ENCODE measurements around the gene NFIC.

The NFIC gene

GRCh38 chr19:3366753-3367627, 607 bp downstream of the NFIC start:
- 0% methylated on average over 58 to 64 of the region's 65 CpGs for WGBS, 2 experiments

DNA sequence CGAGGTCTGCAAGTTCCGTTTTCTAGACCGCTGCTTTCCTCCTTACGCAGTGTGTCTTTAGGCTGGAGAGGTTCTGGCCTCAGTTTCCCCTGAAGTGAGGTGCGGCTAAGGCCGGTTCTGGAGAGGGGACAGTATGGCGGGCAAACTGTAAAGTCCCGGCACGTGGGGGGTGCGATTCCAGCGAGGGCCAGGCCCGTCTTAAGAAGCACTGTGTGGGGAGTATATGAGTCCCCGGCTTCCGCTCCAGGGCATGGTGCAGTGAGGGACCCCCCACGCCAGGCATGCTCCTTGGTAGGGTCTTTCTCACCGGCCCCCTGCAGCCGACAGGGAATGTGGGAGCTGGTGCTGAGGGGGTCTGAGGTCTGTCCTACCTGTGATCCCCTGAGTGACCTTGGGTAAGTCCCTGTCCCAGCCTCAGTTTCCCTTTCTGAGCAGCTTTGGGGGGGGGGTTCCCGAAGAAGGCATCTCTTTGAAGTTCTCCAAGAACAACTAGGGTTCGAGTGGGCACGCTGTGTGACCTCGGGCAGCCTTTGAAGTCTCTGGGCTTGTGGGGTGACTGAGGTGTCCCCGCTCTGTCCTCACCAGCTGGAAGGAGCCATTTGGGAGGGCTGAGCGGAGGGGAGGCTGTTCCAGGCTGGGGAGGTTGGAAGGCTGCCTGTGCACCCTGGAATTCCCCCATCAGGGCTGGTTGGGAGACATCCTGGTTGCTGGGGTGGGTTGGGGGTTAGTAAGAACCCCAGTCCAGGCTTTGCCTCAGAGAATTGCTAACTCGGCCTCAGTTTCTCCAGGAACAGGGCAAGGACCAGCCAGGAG, 1.5 kb downstream of the NFIC start:
- Histone ChIP-seq H3K9me3 (ENCODE audit: control insufficient read depth, low read length) (no peaks in the 10 kb centered on the region), H3K27me3 (ENCODE audit: control insufficient read depth, insufficient read depth, low read length, poor library complexity, severe bottlenecking) (peaks cover 100% of the 10 kb centered on the region), H3K27ac (ENCODE audit: insufficient read depth, low read depth, low read length, poor library complexity, severe bottlenecking) (no peak overlapping the region), H3K36me3 (ENCODE audit: control insufficient read depth, insufficient read depth, low read length) (no peaks in the 10 kb centered on the region), H3K4me1 (ENCODE audit: control insufficient read depth, insufficient read depth, low read length) (peaks cover 18% of the 10 kb centered on the region), H3K4me3 (ENCODE audit: insufficient read depth, low read depth, low read length) (no peak overlapping the region)
- WGBS, 2 experiments = 14 to 16% methylated on average over 24 of the region's 24 CpGs

More at GRCh38 chr19:3366753-3367627, 607 bp downstream of the NFIC start:
- Histone ChIP-seq H3K36me3 (ENCODE audit: control insufficient read depth, insufficient read depth, low read length) (no peaks in the 10 kb centered on the region), H3K27me3 (ENCODE audit: control insufficient read depth, insufficient read depth, low read length, poor library complexity, severe bottlenecking) (peaks cover 100% of the 10 kb centered on the region), H3K4me1 (ENCODE audit: control insufficient read depth, insufficient read depth, low read length) (peaks cover 18% of the 10 kb centered on the region), H3K27ac (ENCODE audit: insufficient read depth, low read depth, low read length, poor library complexity, severe bottlenecking) (no peak overlapping the region), H3K4me3 (ENCODE audit: insufficient read depth, low read depth, low read length) (peak overlapping the region; percentile 29), H3K9me3 (ENCODE audit: control insufficient read depth, low read length) (no peaks in the 10 kb centered on the region)

DNA sequence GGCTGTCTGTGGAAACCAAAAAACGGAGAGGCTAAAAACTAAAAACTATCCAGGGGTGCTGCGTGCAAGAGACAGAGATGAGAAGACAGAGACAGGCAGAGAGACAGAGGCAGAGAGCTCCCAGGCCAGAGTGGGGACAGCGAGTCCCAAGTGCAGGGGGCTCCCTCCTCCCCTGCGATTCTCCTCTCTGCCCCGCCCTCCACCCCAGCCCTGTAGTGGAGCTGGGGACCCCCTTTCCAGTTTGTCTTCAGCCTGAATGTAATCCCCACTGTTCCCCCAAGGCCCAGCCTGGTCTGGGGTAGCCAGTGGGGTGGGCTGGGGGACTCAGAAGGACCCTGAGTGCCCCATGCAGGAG, 2.0 kb downstream of the NFIC start:
- Histone ChIP-seq H3K4me1 (ENCODE audit: control insufficient read depth, insufficient read depth, low read length) (peaks cover 18% of the 10 kb centered on the region), H3K36me3 (ENCODE audit: control insufficient read depth, insufficient read depth, low read length) (no peaks in the 10 kb centered on the region), H3K27me3 (ENCODE audit: control insufficient read depth, insufficient read depth, low read length, poor library complexity, severe bottlenecking) (peaks cover 94% of the 10 kb centered on the region), H3K4me3 (ENCODE audit: insufficient read depth, low read depth, low read length) (no peak overlapping the region), H3K9me3 (ENCODE audit: control insufficient read depth, low read length) (no peaks in the 10 kb centered on the region), H3K27ac (ENCODE audit: insufficient read depth, low read depth, low read length, poor library complexity, severe bottlenecking) (no peak overlapping the region)
- 12 to 14% methylated on average over 5 of the region's 5 CpGs for WGBS, 2 experiments

GRCh38 chr19:3368848-3369336, 2.5 kb downstream of the NFIC start:
- Histone ChIP-seq H3K27me3 (ENCODE audit: control insufficient read depth, insufficient read depth, low read length, poor library complexity, severe bottlenecking) (peaks cover 89% of the 10 kb centered on the region), H3K27ac (ENCODE audit: insufficient read depth, low read depth, low read length, poor library complexity, severe bottlenecking) (no peak overlapping the region), H3K4me1 (ENCODE audit: control insufficient read depth, insufficient read depth, low read length) (peaks cover 18% of the 10 kb centered on the region), H3K4me3 (ENCODE audit: insufficient read depth, low read depth, low read length) (no peak overlapping the region), H3K36me3 (ENCODE audit: control insufficient read depth, insufficient read depth, low read length) (no peaks in the 10 kb centered on the region), H3K9me3 (ENCODE audit: control insufficient read depth, low read length) (no peaks in the 10 kb centered on the region)
- 33 to 37% methylated on average over 4 of the region's 4 CpGs for WGBS, 2 experiments

DNA sequence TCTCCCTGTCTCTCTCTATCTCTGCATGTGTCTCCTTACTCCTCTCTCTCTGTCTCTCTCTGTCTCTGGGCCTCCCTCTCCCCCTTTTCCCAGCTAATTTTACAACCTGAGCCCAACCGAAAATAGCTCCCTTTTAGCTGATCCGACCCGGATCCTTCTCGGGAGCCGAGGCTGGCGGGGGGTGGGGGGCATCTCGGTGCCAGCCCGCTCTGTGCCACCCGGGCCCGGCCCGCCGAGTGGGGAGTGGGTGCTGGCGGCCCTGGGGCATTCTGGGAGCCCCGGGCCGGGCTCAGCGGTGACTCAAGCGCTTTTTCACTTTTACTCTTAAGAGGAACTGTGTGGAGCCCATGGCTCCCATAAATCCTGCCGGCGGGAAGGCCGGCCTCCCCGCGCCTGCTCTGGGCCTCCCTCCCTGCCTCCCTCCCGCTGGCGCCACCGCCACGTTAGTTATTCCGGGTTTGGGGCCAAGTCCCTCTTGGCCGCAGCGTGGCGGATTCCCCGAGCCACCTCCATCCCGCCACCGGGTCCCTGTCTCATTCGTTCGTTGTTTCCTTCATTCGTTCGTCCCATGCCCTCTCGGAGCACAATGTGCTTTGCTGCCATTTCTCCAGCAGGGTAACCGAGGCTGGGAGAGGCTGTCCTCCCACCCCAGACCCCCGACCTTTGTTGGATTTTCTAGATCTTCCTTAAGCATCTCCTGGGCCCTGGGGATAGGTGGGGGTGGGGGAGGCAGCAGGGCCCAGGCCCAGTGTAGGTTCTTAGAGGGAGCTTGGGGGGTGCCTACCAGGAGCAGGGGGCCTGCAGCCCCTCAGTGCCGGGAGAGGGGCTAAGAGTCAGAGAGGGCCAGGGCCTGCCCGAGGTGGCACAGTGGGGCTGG, 3.2 kb downstream of the NFIC start:
- Histone ChIP-seq H3K9me3 (ENCODE audit: control insufficient read depth, low read length) (no peaks in the 10 kb centered on the region), H3K4me3 (ENCODE audit: insufficient read depth, low read depth, low read length) (peak overlapping the region; percentile 10), H3K36me3 (ENCODE audit: control insufficient read depth, insufficient read depth, low read length) (no peaks in the 10 kb centered on the region), H3K27ac (ENCODE audit: insufficient read depth, low read depth, low read length, poor library complexity, severe bottlenecking) (no peak overlapping the region), H3K4me1 (ENCODE audit: control insufficient read depth, insufficient read depth, low read length) (peaks cover 18% of the 10 kb centered on the region), H3K27me3 (ENCODE audit: control insufficient read depth, insufficient read depth, low read length, poor library complexity, severe bottlenecking) (peaks cover 82% of the 10 kb centered on the region)
- 3% methylated on average over 42 of the region's 42 CpGs for WGBS, 2 experiments

DNA sequence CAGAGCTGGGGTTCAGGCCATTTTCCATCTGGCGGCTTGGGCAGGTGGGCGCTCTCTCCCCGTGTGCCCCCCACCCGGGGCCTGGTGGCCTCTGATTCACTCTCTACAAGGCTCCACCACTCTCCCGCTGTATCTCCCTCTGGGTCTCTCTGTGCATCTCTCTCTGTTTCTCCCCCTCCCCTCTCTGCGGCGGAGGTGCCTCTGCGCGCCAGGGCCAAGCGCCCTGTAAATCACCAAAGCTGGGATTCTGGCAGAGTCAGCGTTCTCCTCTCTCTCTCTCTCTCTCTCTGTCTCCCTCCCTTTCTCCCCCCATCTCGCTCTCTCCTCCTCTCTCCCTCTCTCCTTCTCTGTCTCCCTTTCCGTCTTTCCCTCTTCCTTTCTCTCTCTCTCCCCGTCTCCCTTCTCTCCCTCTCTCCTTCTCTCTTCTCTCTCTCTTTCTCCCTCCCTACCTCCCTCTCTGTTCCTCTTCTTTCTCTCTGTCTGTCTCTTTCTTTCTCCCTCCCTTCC, 3.9 kb downstream of the NFIC start:
- no peak overlapping the region for H3K27ac ChIP-seq (ENCODE audit: insufficient read depth, low read depth, low read length, poor library complexity, severe bottlenecking)
- H3K4me3 ChIP-seq (ENCODE audit: insufficient read depth, low read depth, low read length) = no peak overlapping the region
- H3K36me3 ChIP-seq (ENCODE audit: control insufficient read depth, insufficient read depth, low read length) = no peaks in the 10 kb centered on the region
- H3K27me3 ChIP-seq (ENCODE audit: control insufficient read depth, insufficient read depth, low read length, poor library complexity, severe bottlenecking) = peaks cover 75% of the 10 kb centered on the region
- 9 to 15% methylated on average over 14 of the region's 14 CpGs for WGBS, 2 experiments
- H3K4me1 ChIP-seq (ENCODE audit: control insufficient read depth, insufficient read depth, low read length) = peaks cover 18% of the 10 kb centered on the region
- H3K9me3 ChIP-seq (ENCODE audit: control insufficient read depth, low read length) = no peaks in the 10 kb centered on the region

DNA sequence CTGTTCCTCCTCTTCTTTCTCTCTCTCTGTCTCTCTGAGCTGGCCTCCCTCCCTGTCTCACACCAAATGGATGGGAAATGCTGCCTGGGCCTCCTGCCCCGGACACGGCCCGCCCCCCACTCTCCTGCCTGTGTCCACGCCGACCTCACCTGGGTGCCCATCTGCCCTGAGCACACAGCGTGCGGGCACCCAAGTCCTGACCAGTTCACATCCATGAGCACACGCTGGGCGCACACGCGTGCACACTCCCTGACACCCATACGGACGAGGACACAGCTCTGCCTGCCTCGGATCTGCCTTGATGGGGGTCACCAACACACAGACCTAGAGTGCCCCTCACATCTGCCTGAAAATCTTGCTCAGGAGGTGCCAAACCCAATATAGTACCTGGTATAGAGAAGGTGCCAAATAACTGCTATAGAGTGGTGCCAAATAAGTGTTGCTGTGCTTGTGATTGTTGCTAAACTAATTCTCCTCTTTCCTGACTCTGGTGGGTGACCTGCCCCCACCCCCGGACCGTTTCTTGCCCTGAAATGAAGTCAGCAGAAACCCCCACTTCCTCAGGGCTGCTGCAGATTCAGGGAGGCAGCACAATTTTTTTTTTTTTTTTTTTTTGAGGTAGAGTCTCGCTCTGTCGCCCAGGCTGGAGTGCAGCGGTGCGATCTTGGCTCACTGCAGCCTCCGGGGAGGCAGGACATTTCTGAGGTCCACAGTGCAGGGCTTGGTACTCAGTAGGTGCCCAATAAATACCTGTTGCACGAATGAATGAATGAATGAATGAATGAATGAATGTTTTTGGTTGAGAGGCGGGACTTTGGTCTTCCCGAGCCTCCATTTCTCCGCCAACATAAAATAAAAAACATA, 4.6 kb downstream of the NFIC start:
- no peak overlapping the region for H3K27ac ChIP-seq (ENCODE audit: insufficient read depth, low read depth, low read length, poor library complexity, severe bottlenecking)
- H3K4me3 ChIP-seq (ENCODE audit: insufficient read depth, low read depth, low read length) = no peak overlapping the region
- peaks cover 68% of the 10 kb centered on the region for H3K27me3 ChIP-seq (ENCODE audit: control insufficient read depth, insufficient read depth, low read length, poor library complexity, severe bottlenecking)
- no peaks in the 10 kb centered on the region for H3K9me3 ChIP-seq (ENCODE audit: control insufficient read depth, low read length)
- 52 to 55% methylated on average over 24 to 25 of the region's 25 CpGs for WGBS, 2 experiments
- H3K36me3 ChIP-seq (ENCODE audit: control insufficient read depth, insufficient read depth, low read length) = no peaks in the 10 kb centered on the region
- peaks cover 18% of the 10 kb centered on the region for H3K4me1 ChIP-seq (ENCODE audit: control insufficient read depth, insufficient read depth, low read length)

DNA sequence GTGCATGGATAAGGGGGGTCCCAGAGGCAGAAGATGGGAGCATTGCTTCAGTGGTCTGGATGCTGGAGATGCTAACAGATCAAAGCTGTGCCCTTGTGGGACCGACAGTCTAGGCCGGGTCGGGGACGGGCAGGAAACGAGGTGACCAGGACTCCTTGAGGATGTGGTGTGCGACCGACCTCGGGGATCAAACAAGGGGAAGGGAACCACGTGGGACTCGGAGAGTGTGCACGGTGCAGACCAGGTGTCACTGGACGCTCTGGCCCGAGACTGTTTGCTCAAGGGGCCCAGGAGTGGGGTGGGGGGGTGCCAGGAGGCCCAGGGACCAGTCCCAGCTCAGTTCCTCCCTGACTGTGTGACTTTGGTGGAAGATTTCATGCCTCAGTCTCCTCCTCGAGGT, 6.0 kb downstream of the NFIC start:
- no peaks in the 10 kb centered on the region for H3K36me3 ChIP-seq (ENCODE audit: control insufficient read depth, insufficient read depth, low read length)
- H3K4me1 ChIP-seq (ENCODE audit: control insufficient read depth, insufficient read depth, low read length) = peaks cover 16% of the 10 kb centered on the region
- H3K4me3 ChIP-seq (ENCODE audit: insufficient read depth, low read depth, low read length) = no peak overlapping the region
- WGBS, 2 experiments = 73 to 75% methylated on average over 14 of the region's 14 CpGs
- H3K27ac ChIP-seq (ENCODE audit: insufficient read depth, low read depth, low read length, poor library complexity, severe bottlenecking) = no peak overlapping the region
- H3K27me3 ChIP-seq (ENCODE audit: control insufficient read depth, insufficient read depth, low read length, poor library complexity, severe bottlenecking) = peaks cover 54% of the 10 kb centered on the region
- no peaks in the 10 kb centered on the region for H3K9me3 ChIP-seq (ENCODE audit: control insufficient read depth, low read length)

DNA sequence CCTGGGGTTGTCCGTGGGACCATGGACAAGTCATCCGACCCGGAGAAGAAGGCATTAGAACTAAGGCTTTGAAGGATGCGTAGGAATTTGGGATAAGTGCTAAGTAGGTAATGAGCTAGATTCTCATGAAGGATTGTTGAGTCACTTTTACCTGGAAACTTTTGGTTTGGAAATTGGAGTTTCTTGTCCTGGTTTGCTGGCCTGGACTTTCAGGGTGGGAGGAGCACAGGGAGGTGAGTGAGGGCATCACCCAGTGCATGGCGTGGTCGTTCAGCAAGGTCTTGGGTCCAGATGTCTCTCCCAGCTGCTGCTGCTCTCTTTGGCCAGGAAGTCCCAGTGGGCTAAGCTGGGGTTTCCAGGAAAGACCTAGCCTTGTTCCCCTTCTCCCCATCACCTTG, 7.6 kb downstream of the NFIC start:
- Histone ChIP-seq H3K27me3 (ENCODE audit: control insufficient read depth, insufficient read depth, low read length, poor library complexity, severe bottlenecking) (peaks cover 38% of the 10 kb centered on the region), H3K27ac (ENCODE audit: insufficient read depth, low read depth, low read length, poor library complexity, severe bottlenecking) (no peak overlapping the region), H3K4me3 (ENCODE audit: insufficient read depth, low read depth, low read length) (no peak overlapping the region), H3K4me1 (ENCODE audit: control insufficient read depth, insufficient read depth, low read length) (peaks cover 14% of the 10 kb centered on the region), H3K36me3 (ENCODE audit: control insufficient read depth, insufficient read depth, low read length) (no peaks in the 10 kb centered on the region), H3K9me3 (ENCODE audit: control insufficient read depth, low read length) (no peaks in the 10 kb centered on the region)
- WGBS, 2 experiments = 88 to 90% methylated on average over 6 of the region's 6 CpGs

Data from ectodermal cell (in vitro differentiated cells).